ENCODE data around the gene WFIKKN2.

The WFIKKN2 gene

DNA sequence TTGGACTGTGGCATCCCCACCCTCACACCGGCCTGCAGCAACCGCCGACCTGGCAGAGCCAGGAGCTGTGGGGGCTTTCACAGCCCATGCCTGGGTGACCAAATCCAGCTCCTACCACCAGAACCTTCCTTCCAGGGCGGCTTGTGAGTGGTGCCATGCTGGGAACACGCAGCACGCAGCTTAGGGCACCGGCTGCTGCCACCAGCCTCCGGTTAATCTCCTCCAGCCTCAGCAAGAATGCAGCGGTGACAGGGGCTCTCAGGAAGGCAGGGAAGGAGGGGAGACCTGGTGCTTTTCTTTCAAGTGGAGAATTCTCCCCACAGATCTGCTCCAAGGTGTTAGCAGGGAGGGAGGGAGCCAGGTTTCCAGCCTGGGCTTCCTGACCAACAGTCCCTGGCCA lies 35.8 kb upstream of the WFIKKN2 start:
- TF ChIP-seq POLR2AphosphoS5 (IDR thresholded peaks at IDR 0.05; ENCODE audit: low read depth, low read length) (no peak), TAF1 (IDR thresholded peaks at IDR 0.05; ENCODE audit: borderline replicate concordance, insufficient read depth, low read length) (no peak), FOXP2 (optimal IDR thresholded peaks at IDR 0.05; ENCODE audit: borderline replicate concordance, extremely low read depth, extremely low read length, insufficient read depth) (no peak), SIN3A (IDR thresholded peaks at IDR 0.05; ENCODE audit: borderline replicate concordance, insufficient read depth, low read length) (no peak)
- TF ChIP-seq, protein P1, sequence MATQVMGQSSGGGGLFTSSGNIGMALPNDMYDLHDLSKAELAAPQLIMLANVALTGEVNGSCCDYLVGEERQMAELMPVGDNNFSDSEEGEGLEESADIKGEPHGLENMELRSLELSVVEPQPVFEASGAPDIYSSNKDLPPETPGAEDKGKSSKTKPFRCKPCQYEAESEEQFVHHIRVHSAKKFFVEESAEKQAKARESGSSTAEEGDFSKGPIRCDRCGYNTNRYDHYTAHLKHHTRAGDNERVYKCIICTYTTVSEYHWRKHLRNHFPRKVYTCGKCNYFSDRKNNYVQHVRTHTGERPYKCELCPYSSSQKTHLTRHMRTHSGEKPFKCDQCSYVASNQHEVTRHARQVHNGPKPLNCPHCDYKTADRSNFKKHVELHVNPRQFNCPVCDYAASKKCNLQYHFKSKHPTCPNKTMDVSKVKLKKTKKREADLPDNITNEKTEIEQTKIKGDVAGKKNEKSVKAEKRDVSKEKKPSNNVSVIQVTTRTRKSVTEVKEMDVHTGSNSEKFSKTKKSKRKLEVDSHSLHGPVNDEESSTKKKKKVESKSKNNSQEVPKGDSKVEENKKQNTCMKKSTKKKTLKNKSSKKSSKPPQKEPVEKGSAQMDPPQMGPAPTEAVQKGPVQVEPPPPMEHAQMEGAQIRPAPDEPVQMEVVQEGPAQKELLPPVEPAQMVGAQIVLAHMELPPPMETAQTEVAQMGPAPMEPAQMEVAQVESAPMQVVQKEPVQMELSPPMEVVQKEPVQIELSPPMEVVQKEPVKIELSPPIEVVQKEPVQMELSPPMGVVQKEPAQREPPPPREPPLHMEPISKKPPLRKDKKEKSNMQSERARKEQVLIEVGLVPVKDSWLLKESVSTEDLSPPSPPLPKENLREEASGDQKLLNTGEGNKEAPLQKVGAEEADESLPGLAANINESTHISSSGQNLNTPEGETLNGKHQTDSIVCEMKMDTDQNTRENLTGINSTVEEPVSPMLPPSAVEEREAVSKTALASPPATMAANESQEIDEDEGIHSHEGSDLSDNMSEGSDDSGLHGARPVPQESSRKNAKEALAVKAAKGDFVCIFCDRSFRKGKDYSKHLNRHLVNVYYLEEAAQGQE (IDR thresholded peaks at IDR 0.05; ENCODE audit: insufficient read depth in 1 of 2, low read depth in 2 of 2, low read length in 2 of 2) = no peak

GRCh38 chr17:50800196-50800700 lies 35.1 kb upstream of the WFIKKN2 start:
- TF ChIP-seq SIN3A (IDR thresholded peaks at IDR 0.05; ENCODE audit: borderline replicate concordance, insufficient read depth, low read length) = no peak

GRCh38 chr17:50802609-50803571 lies 32.5 kb upstream of the WFIKKN2 start:
- TF ChIP-seq POLR2AphosphoS5 (IDR thresholded peaks at IDR 0.05; ENCODE audit: low read depth, low read length) (no peak), TAF1 (IDR thresholded peaks at IDR 0.05; ENCODE audit: borderline replicate concordance, insufficient read depth, low read length) (no peak), SIN3A (IDR thresholded peaks at IDR 0.05; ENCODE audit: borderline replicate concordance, insufficient read depth, low read length) (no peak), FOXP2 (optimal IDR thresholded peaks at IDR 0.05; ENCODE audit: borderline replicate concordance, extremely low read depth, extremely low read length, insufficient read depth) (no peak)
- TF ChIP-seq, protein P1 (IDR thresholded peaks at IDR 0.05; ENCODE audit: insufficient read depth in 1 of 2, low read depth in 2 of 2, low read length in 2 of 2) = no peak

- TF ChIP-seq FOXP2 (optimal IDR thresholded peaks at IDR 0.05; ENCODE audit: borderline replicate concordance, extremely low read depth, extremely low read length, insufficient read depth) (no peak), SIN3A (IDR thresholded peaks at IDR 0.05; ENCODE audit: borderline replicate concordance, insufficient read depth, low read length) (no peak), POLR2AphosphoS5 (IDR thresholded peaks at IDR 0.05; ENCODE audit: low read depth, low read length) (no peak), TAF1 (IDR thresholded peaks at IDR 0.05; ENCODE audit: borderline replicate concordance, insufficient read depth, low read length) (no peak)
- TF ChIP-seq, protein P1 (IDR thresholded peaks at IDR 0.05; ENCODE audit: insufficient read depth in 1 of 2, low read depth in 2 of 2, low read length in 2 of 2) = no peak
Measured at GRCh38 chr17:50803676-50804075, 31.7 kb upstream of the WFIKKN2 start.

DNA sequence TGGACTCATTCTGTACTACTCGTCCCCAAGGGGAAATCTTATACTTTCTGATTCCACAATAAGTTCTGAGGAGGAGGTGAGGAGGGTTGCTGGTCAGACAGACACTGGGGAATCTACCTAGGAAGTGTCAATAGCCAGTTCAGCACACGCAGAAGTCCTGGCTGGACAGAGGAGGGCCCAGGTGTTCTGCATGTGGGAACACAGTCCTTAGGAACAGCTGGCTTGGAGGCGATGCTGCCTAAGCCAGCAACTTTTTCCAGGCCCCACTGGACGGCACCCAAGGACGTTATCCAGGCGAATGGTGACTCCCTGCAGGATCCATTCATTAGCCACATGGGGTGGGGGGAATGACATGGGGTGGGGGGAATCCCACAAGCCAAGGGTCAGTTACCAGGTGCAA lies 29.9 kb upstream of the WFIKKN2 start:
- TF ChIP-seq POLR2AphosphoS5 (IDR thresholded peaks at IDR 0.05; ENCODE audit: low read depth, low read length) (no peak), SIN3A (IDR thresholded peaks at IDR 0.05; ENCODE audit: borderline replicate concordance, insufficient read depth, low read length) (no peak), TAF1 (IDR thresholded peaks at IDR 0.05; ENCODE audit: borderline replicate concordance, insufficient read depth, low read length) (no peak), FOXP2 (optimal IDR thresholded peaks at IDR 0.05; ENCODE audit: borderline replicate concordance, extremely low read depth, extremely low read length, insufficient read depth) (no peak)
- TF ChIP-seq, protein P1 (IDR thresholded peaks at IDR 0.05; ENCODE audit: insufficient read depth in 1 of 2, low read depth in 2 of 2, low read length in 2 of 2) = no peak
